SU-DHL-6 (cell line): ENCODE results near the gene SMAD7.

Experiments used
- H2AFZ ChIP-seq: fragments of 200-600 bp; sonication (generic); 2 replicates; pipeline ENCODE4 v1.6.1; 2014; ENCODE audit warnings: low read depth, mild to moderate bottlenecking, moderate library complexity, mixed read lengths, antibody characterized with exemption, low read length; ENCODE audit not compliant: severe bottlenecking
- H3F3A ChIP-seq: fragments of 200-600 bp; shearing (Covaris generic); 2 replicates; pipeline ENCODE4 v1.6.0; 2016; ENCODE audit warnings: antibody characterized with exemption, mild to moderate bottlenecking; ENCODE audit not compliant: insufficient read depth
- H3K27ac ChIP-seq: fragments of 200-600 bp; sonication (generic); 2 replicates; pipeline ENCODE4 v1.5.1; 2016; ENCODE audit warnings: low read depth, mild to moderate bottlenecking, low read length, moderate library complexity, mixed read lengths
- H3K27me3 ChIP-seq: fragments of 200-600 bp; sonication (generic), shearing (Covaris generic); 2 replicates; pipeline ENCODE4 v1.6.0; 2014; ENCODE audit warnings: mild to moderate bottlenecking, low read length
- H3K36me3 ChIP-seq: fragments of 200-600 bp; sonication (generic); 2 replicates; pipeline ENCODE4 v1.6.1; 2014; ENCODE audit warnings: mild to moderate bottlenecking, low read length, mixed read lengths
- H3K4me2 ChIP-seq: fragments of 300-600, 200-600 bp; shearing (Covaris generic), sonication (generic); 2 replicates; pipeline ENCODE4 v1.6.0; 2014; ENCODE audit warnings: low read length, low read depth, mild to moderate bottlenecking; ENCODE audit not compliant: poor library complexity, severe bottlenecking
- H3K4me3 ChIP-seq: fragments of 200-600 bp; sonication (generic); 2 replicates; pipeline ENCODE4 v1.5.1; 2014; ENCODE audit warnings: antibody characterized with exemption, low read length, mild to moderate bottlenecking, mixed read lengths; ENCODE audit not compliant: insufficient read depth, poor library complexity, severe bottlenecking
- H3K79me2 ChIP-seq: fragments of 200-600 bp; sonication (generic); 2 replicates; pipeline ENCODE4 v1.6.1; 2014; ENCODE audit warnings: mild to moderate bottlenecking, low read length, moderate library complexity; ENCODE audit not compliant: insufficient read depth
- H3K9ac ChIP-seq: fragments of 200-600 bp; sonication (generic); 2 replicates; pipeline ENCODE4 v1.7.0; 2014; ENCODE audit warnings: mild to moderate bottlenecking, low read length
- H3K9me2 ChIP-seq: fragments of 200-600 bp; sonication (generic); replicated peaks from 2 replicates; pipeline ENCODE4 v1.6.1; 2014; ENCODE audit warnings: low read length; ENCODE audit not compliant: insufficient read depth
- H3K9me3 ChIP-seq: fragments of 200-600 bp; sonication (generic); 2 replicates; pipeline ENCODE4 v1.6.1; 2014; ENCODE audit warnings: low read length, mixed read lengths; ENCODE audit not compliant: insufficient read depth
- H4K20me1 ChIP-seq: fragments of 200-600 bp; sonication (generic); 2 replicates; pipeline ENCODE4 v1.6.1; 2014; ENCODE audit warnings: low read depth, mild to moderate bottlenecking, antibody characterized with exemption, low read length, moderate library complexity, mixed read lengths
- EZH2phosphoT487 ChIP-seq: fragments of 200-600 bp; sonication (generic), shearing (Covaris generic); conservative IDR thresholded peaks from 2 replicates; pipeline ENCODE4 v1.6.1; 2018; ENCODE audit warnings: mild to moderate bottlenecking, antibody characterized with exemption, low read length, moderate library complexity, mixed read lengths
- TF ChIP-seq, protein P1 (sequence below): fragments of 200-600 bp; sonication (generic); IDR thresholded peaks from one replicate; pipeline ENCODE4 v1.5.1; 2017; ENCODE audit warnings: antibody characterized with exemption, mild to moderate bottlenecking, low read length, moderate library complexity; ENCODE audit not compliant: insufficient read depth, poor library complexity, severe bottlenecking

Gene SMAD7

DNA sequence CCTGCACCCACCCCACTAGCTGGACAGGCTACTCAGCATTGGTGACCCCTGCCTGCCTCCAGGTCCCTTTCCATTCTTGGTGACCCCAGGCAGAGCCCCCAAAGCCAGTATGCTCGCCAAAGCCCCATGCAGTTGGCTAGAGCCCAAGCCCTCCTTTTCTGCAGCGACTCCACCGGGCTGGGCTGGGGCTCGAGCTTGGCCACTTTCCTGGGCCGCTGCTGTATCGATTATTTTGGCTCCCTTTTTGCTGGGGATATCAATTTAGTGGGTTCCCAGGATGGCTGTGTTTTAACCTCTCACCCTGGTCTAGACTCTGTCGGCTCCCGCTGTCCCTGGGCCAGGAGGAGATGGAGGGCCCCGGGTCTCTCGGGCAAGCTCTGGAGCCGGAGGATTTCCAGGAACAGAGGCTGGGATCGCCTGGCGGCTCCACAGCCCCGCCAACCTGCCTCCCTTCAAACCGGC is 76.0 kb downstream of the SMAD7 start:
- H3K9ac ChIP-seq, result no peak overlapping the region
- no peaks in the 10 kb centered on the region for H3F3A ChIP-seq
- no peak for TF ChIP-seq EZH2phosphoT487
- TF ChIP-seq, protein P1, sequence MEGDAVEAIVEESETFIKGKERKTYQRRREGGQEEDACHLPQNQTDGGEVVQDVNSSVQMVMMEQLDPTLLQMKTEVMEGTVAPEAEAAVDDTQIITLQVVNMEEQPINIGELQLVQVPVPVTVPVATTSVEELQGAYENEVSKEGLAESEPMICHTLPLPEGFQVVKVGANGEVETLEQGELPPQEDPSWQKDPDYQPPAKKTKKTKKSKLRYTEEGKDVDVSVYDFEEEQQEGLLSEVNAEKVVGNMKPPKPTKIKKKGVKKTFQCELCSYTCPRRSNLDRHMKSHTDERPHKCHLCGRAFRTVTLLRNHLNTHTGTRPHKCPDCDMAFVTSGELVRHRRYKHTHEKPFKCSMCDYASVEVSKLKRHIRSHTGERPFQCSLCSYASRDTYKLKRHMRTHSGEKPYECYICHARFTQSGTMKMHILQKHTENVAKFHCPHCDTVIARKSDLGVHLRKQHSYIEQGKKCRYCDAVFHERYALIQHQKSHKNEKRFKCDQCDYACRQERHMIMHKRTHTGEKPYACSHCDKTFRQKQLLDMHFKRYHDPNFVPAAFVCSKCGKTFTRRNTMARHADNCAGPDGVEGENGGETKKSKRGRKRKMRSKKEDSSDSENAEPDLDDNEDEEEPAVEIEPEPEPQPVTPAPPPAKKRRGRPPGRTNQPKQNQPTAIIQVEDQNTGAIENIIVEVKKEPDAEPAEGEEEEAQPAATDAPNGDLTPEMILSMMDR, result no peak
- no peak overlapping the region for H3K27ac ChIP-seq
- no peaks in the 10 kb centered on the region for H3K36me3 ChIP-seq
- no peak overlapping the region for H3K4me3 ChIP-seq
- H3K79me2 ChIP-seq, result no peaks in the 10 kb centered on the region
- H2AFZ ChIP-seq, result no peak overlapping the region
- H3K4me2 ChIP-seq, result no peak overlapping the region
- no peaks in the 10 kb centered on the region for H3K9me3 ChIP-seq
- no peaks in the 10 kb centered on the region for H3K9me2 ChIP-seq
- H4K20me1 ChIP-seq, result no peaks in the 10 kb centered on the region
- no peaks in the 10 kb centered on the region for H3K27me3 ChIP-seq

DNA sequence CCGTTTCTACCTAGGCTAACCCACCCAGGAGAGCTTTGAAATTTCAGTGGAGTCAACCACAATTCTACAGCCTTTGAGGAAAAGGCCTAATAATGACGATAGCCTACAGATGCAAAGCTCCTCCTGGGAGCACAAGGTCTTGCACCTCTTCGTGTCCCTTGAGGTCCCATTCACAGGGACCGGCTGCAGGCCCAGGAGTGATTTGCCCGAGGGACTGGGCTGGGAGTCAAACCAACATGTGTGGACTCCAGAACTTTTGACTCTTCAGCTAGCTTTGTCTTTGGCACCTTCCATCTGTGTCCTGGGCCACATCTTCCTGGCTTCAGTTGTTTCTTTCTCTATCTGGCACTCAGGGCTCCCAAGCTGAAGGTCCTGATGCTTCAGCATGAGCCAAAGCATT is 76.5 kb downstream of the SMAD7 start:
- no peak overlapping the region for H3K4me2 ChIP-seq
- no peak overlapping the region for H3K27ac ChIP-seq
- no peaks in the 10 kb centered on the region for H3K9me3 ChIP-seq
- no peak for TF ChIP-seq EZH2phosphoT487
- TF ChIP-seq, protein P1, result no peak
- H3F3A ChIP-seq, result no peaks in the 10 kb centered on the region
- no peaks in the 10 kb centered on the region for H3K27me3 ChIP-seq
- H3K9ac ChIP-seq, result no peak overlapping the region
- no peaks in the 10 kb centered on the region for H3K36me3 ChIP-seq
- H3K79me2 ChIP-seq, result no peaks in the 10 kb centered on the region
- H3K4me3 ChIP-seq, result no peak overlapping the region
- no peak overlapping the region for H2AFZ ChIP-seq
- H3K9me2 ChIP-seq, result no peaks in the 10 kb centered on the region
- H4K20me1 ChIP-seq, result no peaks in the 10 kb centered on the region

DNA sequence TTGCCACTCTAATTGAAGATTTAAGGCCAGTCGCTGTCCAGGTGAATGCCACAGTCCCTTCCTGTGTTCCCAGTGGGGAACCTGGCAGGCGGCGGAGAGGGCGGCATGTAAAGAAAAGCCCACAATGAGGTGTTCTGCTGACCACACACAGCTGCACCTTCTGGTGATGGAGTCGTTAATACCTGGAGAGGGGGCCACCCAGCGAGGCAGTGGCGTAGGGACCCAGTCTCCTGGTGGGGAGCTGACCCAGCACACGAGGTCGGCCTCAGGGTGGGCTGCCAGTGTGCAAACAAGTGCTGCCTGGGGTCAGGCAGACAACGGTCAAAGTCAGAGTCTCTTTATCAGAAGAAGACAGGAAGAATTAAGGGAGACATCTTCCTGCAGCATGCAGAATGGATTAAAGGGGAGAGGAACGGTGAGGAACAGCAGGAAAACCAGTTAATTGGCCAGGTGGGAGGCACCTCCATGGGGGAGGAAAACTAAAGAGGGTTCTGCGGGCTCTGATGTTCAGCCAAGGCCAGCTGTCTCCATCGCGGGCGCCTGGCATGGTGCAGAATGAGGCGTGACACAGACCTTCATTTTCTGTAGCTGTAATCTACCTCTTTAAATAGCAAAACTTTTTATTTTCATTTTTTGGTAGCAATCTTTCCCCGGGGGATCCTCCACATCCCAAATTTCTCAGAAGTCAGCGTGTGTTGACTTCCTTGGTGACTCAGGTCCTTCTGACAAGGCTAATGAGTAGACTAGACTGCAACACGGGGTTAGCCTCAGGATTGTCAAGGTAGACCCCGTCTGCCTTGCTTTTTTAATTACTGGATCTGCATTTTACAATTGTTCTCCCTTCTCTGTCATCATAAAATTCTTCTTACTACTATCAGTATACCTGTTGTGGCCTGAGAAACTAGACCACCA is 78.3 kb downstream of the SMAD7 start:
- Histone ChIP-seq H3K9ac (no peak overlapping the region), H3K27me3 (no peaks in the 10 kb centered on the region), H3F3A (no peaks in the 10 kb centered on the region), H3K9me3 (no peaks in the 10 kb centered on the region), H3K36me3 (no peaks in the 10 kb centered on the region), H2AFZ (no peak overlapping the region), H4K20me1 (no peaks in the 10 kb centered on the region), H3K4me3 (no peak overlapping the region), H3K9me2 (no peaks in the 10 kb centered on the region), H3K79me2 (no peaks in the 10 kb centered on the region), H3K27ac (no peak overlapping the region), H3K4me2 (no peak overlapping the region)
- TF ChIP-seq, protein P1, result no peak
- TF ChIP-seq EZH2phosphoT487, result no peak
